PC-3 (cell line): ENCODE data around the gene KIFAP3. TPM values are rescaled to one million over a fixed set of nuclear protein-coding genes. Genes with fewer than 3 reads are reported as not detected.

ENCODE experiments used
- ATAC-seq: fragments of 200-7000 bp; cut with Tn5 transposase; 2 replicates; pipeline ENCODE4 v1.9.1; 2020; ENCODE audit warnings: mild to moderate bottlenecking, moderate library complexity
- BruUV-seq: library from RNA; stranded (reverse); fragments of 400-500 nt; replicated peaks from 2 replicates; lab custom pipeline; 2021; lab: Mats Ljungman, UMichigan
- CTCF ChIA-PET: fragments of 300-600 bp; sonication (Branson Sonifier 250); formaldehyde crosslinking; loops from one replicate; lab custom pipeline; 2022; ENCODE audit warnings: antibody characterized with exemption; lab: Charles Lee
- POLR2A ChIA-PET: fragments of 300-600 bp; sonication (Branson Sonifier 250); formaldehyde crosslinking; loops from one replicate; lab custom pipeline; 2022; ENCODE audit warnings: antibody characterized with exemption; ENCODE audit not compliant: unreplicated experiment; lab: Charles Lee
- DNase-seq: peaks from one replicate; pipeline ENCODE4 v3.0.0-alpha.2; 2015
- H2AFZ ChIP-seq: fragments of 300-600 bp; sonication (generic); 2 replicates; pipeline ENCODE4 v1.6.0; 2016; ENCODE audit warnings: antibody characterized with exemption, low read length
- H3F3A ChIP-seq: fragments of 300-600 bp; sonication (generic); one replicate; pipeline ENCODE4 v1.6.0; 2017; ENCODE audit warnings: antibody characterized with exemption, low read length, control low read depth, mild to moderate bottlenecking; ENCODE audit not compliant: unreplicated experiment
- H3K27ac ChIP-seq: fragments of 300-600 bp; sonication (generic); 2 replicates; pipeline ENCODE4 v1.5.1; 2016; ENCODE audit warnings: mild to moderate bottlenecking, low read length
- H3K27me3 ChIP-seq: fragments of 300-600 bp; sonication (generic); 2 replicates; pipeline ENCODE4 v1.6.1; 2016; ENCODE audit warnings: low read length, mixed read lengths
- H3K36me3 ChIP-seq: fragments of 300-600 bp; sonication (generic); 2 replicates; pipeline ENCODE4 v1.6.1; 2016; ENCODE audit warnings: low read depth, mixed run types, low read length, mixed read lengths
- H3K4me1 ChIP-seq: fragments of 300-600 bp; sonication (generic); 2 replicates; pipeline ENCODE4 v1.5.1; 2016; ENCODE audit warnings: low read length; ENCODE audit not compliant: insufficient read depth
- H3K4me2 ChIP-seq: fragments of 300-600 bp; sonication (generic); 2 replicates; pipeline ENCODE4 v1.6.0; 2016; ENCODE audit warnings: low read length
- H3K4me3 ChIP-seq: fragments of 300-600 bp; sonication (generic); 2 replicates; pipeline ENCODE4 v1.5.1; 2016; ENCODE audit warnings: mild to moderate bottlenecking, low read length, mixed read lengths
- H3K79me2 ChIP-seq: fragments of 300-600 bp; sonication (generic); 2 replicates; pipeline ENCODE4 v1.6.1; 2017; ENCODE audit warnings: low read length, mixed read lengths
- H3K9ac ChIP-seq: fragments of 300-600 bp; sonication (generic); 2 replicates; pipeline ENCODE4 v1.6.0; 2016; ENCODE audit warnings: mild to moderate bottlenecking, low read length
- H3K9me2 ChIP-seq: fragments of 300-600 bp; sonication (generic); replicated peaks from 2 replicates; pipeline ENCODE4 v1.6.1; 2016; ENCODE audit warnings: mixed run types, low read length, mixed read lengths
- H3K9me3 ChIP-seq: fragments of 300-600 bp; sonication (generic); 2 replicates; pipeline ENCODE4 v1.6.1; 2016; ENCODE audit warnings: low read length, mixed read lengths
- H4K20me1 ChIP-seq: fragments of 300-600 bp; sonication (generic); 2 replicates; pipeline ENCODE4 v1.6.1; 2016; ENCODE audit warnings: low read length, mixed read lengths
- EZH2 ChIP-seq: fragments of 300-600 bp; sonication (generic); IDR thresholded peaks from one replicate; pipeline ENCODE4 v1.6.1; 2017; ENCODE audit warnings: antibody characterized with exemption, mild to moderate bottlenecking, low read length; ENCODE audit not compliant: unreplicated experiment
- EZH2phosphoT487 ChIP-seq: fragments of 300-600 bp; sonication (generic); IDR thresholded peaks from 2 replicates; pipeline ENCODE4 v1.6.1; 2018; ENCODE audit warnings: mild to moderate bottlenecking, antibody characterized with exemption, low read length, borderline replicate concordance
- intact Hi-C: fragments of 100-400 bp; cut with micrococcal nuclease; formaldehyde crosslinking; loops from 2 replicates; pipeline ENCODE4 v1.9.0; 2023
- total RNA-seq: library from RNA; depleted of rRNA; stranded (reverse); fragments of >200 nt; gene quantifications from 2 replicates; pipeline ENCODE4 v1.2.3, GENCODE V29; 2014
- TF ChIP-seq, protein P1 (sequence below): fragments of 300-600 bp; sonication (generic); conservative IDR thresholded peaks from 2 replicates; pipeline ENCODE4 v1.5.1; 2017; ENCODE audit warnings: antibody characterized with exemption, low read depth, mild to moderate bottlenecking, low read length

Gene KIFAP3
- total RNA-seq, 1 experiment from 2014 or later = 6.9 TPM

- no peak overlapping the region for H3K9ac ChIP-seq
- TF ChIP-seq EZH2phosphoT487 (no peak), EZH2 (no peak)
- TF ChIP-seq, protein P1, sequence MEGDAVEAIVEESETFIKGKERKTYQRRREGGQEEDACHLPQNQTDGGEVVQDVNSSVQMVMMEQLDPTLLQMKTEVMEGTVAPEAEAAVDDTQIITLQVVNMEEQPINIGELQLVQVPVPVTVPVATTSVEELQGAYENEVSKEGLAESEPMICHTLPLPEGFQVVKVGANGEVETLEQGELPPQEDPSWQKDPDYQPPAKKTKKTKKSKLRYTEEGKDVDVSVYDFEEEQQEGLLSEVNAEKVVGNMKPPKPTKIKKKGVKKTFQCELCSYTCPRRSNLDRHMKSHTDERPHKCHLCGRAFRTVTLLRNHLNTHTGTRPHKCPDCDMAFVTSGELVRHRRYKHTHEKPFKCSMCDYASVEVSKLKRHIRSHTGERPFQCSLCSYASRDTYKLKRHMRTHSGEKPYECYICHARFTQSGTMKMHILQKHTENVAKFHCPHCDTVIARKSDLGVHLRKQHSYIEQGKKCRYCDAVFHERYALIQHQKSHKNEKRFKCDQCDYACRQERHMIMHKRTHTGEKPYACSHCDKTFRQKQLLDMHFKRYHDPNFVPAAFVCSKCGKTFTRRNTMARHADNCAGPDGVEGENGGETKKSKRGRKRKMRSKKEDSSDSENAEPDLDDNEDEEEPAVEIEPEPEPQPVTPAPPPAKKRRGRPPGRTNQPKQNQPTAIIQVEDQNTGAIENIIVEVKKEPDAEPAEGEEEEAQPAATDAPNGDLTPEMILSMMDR = no peak
- no peaks in the 10 kb centered on the region for H3K79me2 ChIP-seq
- peak; percentile 46 for ATAC-seq
- peak; percentile 72 for DNase-seq
- ChIA-PET CTCF (no interaction called here), POLR2A (no interaction called here)
- H3K36me3 ChIP-seq = no peaks in the 10 kb centered on the region
- no peak overlapping the region for H2AFZ ChIP-seq
- no peak overlapping the region for H3K27ac ChIP-seq
- peaks cover 19% of the 10 kb centered on the region for H3K4me1 ChIP-seq
- H3K27me3 ChIP-seq = no peaks in the 10 kb centered on the region
- no peaks in the 10 kb centered on the region for H3K9me2 ChIP-seq
- H3K4me3 ChIP-seq = no peak overlapping the region
- no peaks in the 10 kb centered on the region for H3F3A ChIP-seq
- no peaks in the 10 kb centered on the region for H4K20me1 ChIP-seq
- H3K9me3 ChIP-seq = no peaks in the 10 kb centered on the region
- H3K4me2 ChIP-seq = 0 out of 2 replicates have a peak overlapping the region, but pooled peaks have one; percentile 2
- intact Hi-C loops = loop anchor here (5.0 kb wide), 2 partner anchors 68 to 598 kb away; partner anchors contain the start of gene GORAB
- no TSS peak for BruUV-seq
Observed at GRCh38 chr1:169933984-169934725, 140.3 kb downstream of the KIFAP3 start.

DNA sequence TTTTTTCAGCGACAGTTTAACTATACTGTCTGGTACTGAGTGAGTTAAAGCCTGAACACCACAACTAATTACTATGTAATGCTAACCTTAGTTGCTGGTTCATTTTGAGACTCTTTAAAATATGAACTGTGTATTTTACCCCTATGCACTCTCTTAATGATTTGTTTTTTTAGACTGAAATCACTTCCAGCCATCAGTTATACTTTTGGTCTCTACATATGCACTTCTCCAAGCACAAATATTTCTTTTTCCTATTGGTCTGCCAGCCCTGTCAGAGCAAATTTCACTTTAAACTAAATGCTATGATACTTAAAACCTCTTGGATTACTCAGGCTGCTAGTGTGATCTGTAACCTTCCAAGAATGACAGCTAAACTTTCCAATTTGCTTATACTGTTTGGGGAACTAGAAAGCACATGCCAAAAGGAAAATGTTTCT lies 142.7 kb downstream of the KIFAP3 start:
- no peaks in the 10 kb centered on the region for H4K20me1 ChIP-seq
- no peak overlapping the region for H2AFZ ChIP-seq
- BruUV-seq = no TSS peak
- no peak overlapping the region for H3K4me2 ChIP-seq
- POLR2A ChIA-PET = no interaction called here
- H3K9me2 ChIP-seq = no peaks in the 10 kb centered on the region
- H3F3A ChIP-seq = no peaks in the 10 kb centered on the region
- CTCF ChIA-PET = no interaction called here
- TF ChIP-seq EZH2 (no peak), EZH2phosphoT487 (no peak)
- TF ChIP-seq, protein P1 = no peak
- no peak overlapping the region for H3K4me3 ChIP-seq
- ATAC-seq (no peak), DNase-seq (no peak)
- H3K4me1 ChIP-seq = peaks cover 19% of the 10 kb centered on the region
- H3K27ac ChIP-seq = no peak overlapping the region
- H3K27me3 ChIP-seq = no peaks in the 10 kb centered on the region
- intact Hi-C loops = loop anchor here (5.0 kb wide), 2 partner anchors 70 to 600 kb away; partner anchors contain the start of gene GORAB
- H3K9me3 ChIP-seq = no peaks in the 10 kb centered on the region
- H3K36me3 ChIP-seq = no peaks in the 10 kb centered on the region
- H3K9ac ChIP-seq = no peak overlapping the region
- H3K79me2 ChIP-seq = no peaks in the 10 kb centered on the region

GRCh38 chr1:169929210-169929526 lies 145.3 kb downstream of the KIFAP3 start:
- intact Hi-C loops = loop anchor here (1.0 to 5.0 kb wide), 4 partner anchors 83 to 1000 kb away; no protein-coding TSS in a partner anchor
- no TSS peak for BruUV-seq
- H3K9ac ChIP-seq = no peak overlapping the region
- H4K20me1 ChIP-seq = no peaks in the 10 kb centered on the region
- no peak overlapping the region for H3K27ac ChIP-seq
- peaks cover 20% of the 10 kb centered on the region for H3K4me1 ChIP-seq
- no peak overlapping the region for H3K4me2 ChIP-seq
- TF ChIP-seq EZH2phosphoT487 (no peak), EZH2 (no peak)
- TF ChIP-seq, protein P1 = no peak
- H2AFZ ChIP-seq = no peak overlapping the region
- no peak overlapping the region for H3K4me3 ChIP-seq
- no peaks in the 10 kb centered on the region for H3F3A ChIP-seq
- ChIA-PET CTCF (no interaction called here), POLR2A (no interaction called here)
- H3K27me3 ChIP-seq = no peaks in the 10 kb centered on the region
- no peaks in the 10 kb centered on the region for H3K9me3 ChIP-seq
- DNase-seq (no peak), ATAC-seq (no peak)
- no peaks in the 10 kb centered on the region for H3K36me3 ChIP-seq
- no peaks in the 10 kb centered on the region for H3K9me2 ChIP-seq
- no peaks in the 10 kb centered on the region for H3K79me2 ChIP-seq
